HEK293 (cell line): ENCODE measurements around the gene FSTL5.

ENCODE experiments used
- BCL11B ChIP-seq: fragments of 450-650 bp; formaldehyde crosslinking; IDR thresholded peaks from 2 replicates; pipeline ENCODE4 v1.5.1; 2016; ENCODE audit warnings: low read depth, missing biosample characterization, missing genetic modification characterization
- CTCF ChIP-seq: fragments of 450-650 bp; formaldehyde crosslinking; IDR thresholded peaks from 2 replicates; pipeline ENCODE4 v1.5.1; 2016; ENCODE audit warnings: missing biosample characterization, missing genetic modification characterization
- HOXA7 ChIP-seq: sonication (generic); formaldehyde crosslinking; IDR thresholded peaks from 2 replicates; pipeline ENCODE4 v1.8.1; 2022; ENCODE audit warnings: missing genetic modification reagents, borderline replicate concordance
- SALL2 ChIP-seq: fragments of 450-650 bp; formaldehyde crosslinking; IDR thresholded peaks from 2 replicates; pipeline ENCODE4 v1.5.0; 2017; ENCODE audit warnings: missing biosample characterization, mild to moderate bottlenecking, missing genetic modification characterization, borderline replicate concordance
- SP2 ChIP-seq: fragments of 450-650 bp; formaldehyde crosslinking; IDR thresholded peaks from 2 replicates; pipeline ENCODE4 v1.5.1; 2016; ENCODE audit warnings: missing biosample characterization, missing genetic modification characterization
- ZBTB7A ChIP-seq: fragments of 450-650 bp; formaldehyde crosslinking; IDR thresholded peaks from 2 replicates; pipeline ENCODE4 v1.5.1; 2016; ENCODE audit warnings: low read depth, missing biosample characterization, missing genetic modification characterization
- ZFP3 ChIP-seq: fragments of 450-650 bp; formaldehyde crosslinking; IDR thresholded peaks from 2 replicates; pipeline ENCODE4 v1.5.1; 2016; ENCODE audit warnings: low read depth, missing biosample characterization, missing genetic modification characterization
- ZNF549 ChIP-seq: fragments of 450-650 bp; IDR thresholded peaks from 2 replicates; pipeline ENCODE4 v1.5.1; 2018; ENCODE audit warnings: missing biosample characterization, missing genetic modification characterization, mild to moderate bottlenecking, inconsistent platforms, moderate library complexity

GRCh38 chr4:162056990-162057389, 106.8 kb downstream of the FSTL5 start:
- TF ChIP-seq SP2, result no peak
- no peak for TF ChIP-seq ZFP3
- TF ChIP-seq BCL11B (tag by site-specific recombination), result no peak
- no peak for TF ChIP-seq HOXA7 (CRISPR knock-in tag)
- TF ChIP-seq CTCF (tag by site-specific recombination), result no peak
- no peak for TF ChIP-seq SALL2
- no peak for TF ChIP-seq ZNF549 (tag by site-specific recombination)
- TF ChIP-seq ZBTB7A (tag by site-specific recombination), result no peak
